B cell (primary cell): ENCODE data around the gene SIAH3.

ENCODE experiments used
- CTCF ChIP-seq: fragments of 200-600 bp; IDR thresholded peaks from one replicate; pipeline ENCODE4 v1.8.0; 2022; ENCODE audit warnings: antibody characterized with exemption, mild to moderate bottlenecking
- EZH2 ChIP-seq: IDR thresholded peaks from 2 replicates; pipeline ENCODE4 v1.6.1; 2012; ENCODE audit warnings: borderline replicate concordance, low read depth, mild to moderate bottlenecking, moderate library complexity, low read length; ENCODE audit not compliant: insufficient read depth, poor library complexity, severe bottlenecking

- no peak for TF ChIP-seq CTCF
- no peak for TF ChIP-seq EZH2
These were observed 71.7 kb downstream of the SIAH3 start for GRCh38 chr13:45779901-45780300.
